PC-3 (cell line): ENCODE measurements around the gene SVOP. TPM values are rescaled to one million over a fixed set of nuclear protein-coding genes. Genes with fewer than 3 reads are reported as not detected.
"Not testable (repeated sequence)": the region's sequence is repeated elsewhere in the genome, so short reads cannot be mapped to it uniquely, and the experiment has no call there.

Source experiments
- ATAC-seq: fragments of 200-7000 bp; cut with Tn5 transposase; 2 replicates; pipeline ENCODE4 v1.9.1; 2020; ENCODE audit warnings: mild to moderate bottlenecking, moderate library complexity
- BruUV-seq: library from RNA; stranded (reverse); fragments of 400-500 nt; replicated peaks from 2 replicates; lab custom pipeline; 2021; lab: Mats Ljungman, UMichigan
- CTCF ChIA-PET: fragments of 300-600 bp; sonication (Branson Sonifier 250); formaldehyde crosslinking; loops from one replicate; lab custom pipeline; 2022; ENCODE audit warnings: antibody characterized with exemption; lab: Charles Lee
- POLR2A ChIA-PET: fragments of 300-600 bp; sonication (Branson Sonifier 250); formaldehyde crosslinking; loops from one replicate; lab custom pipeline; 2022; ENCODE audit warnings: antibody characterized with exemption; ENCODE audit not compliant: unreplicated experiment; lab: Charles Lee
- DNase-seq: peaks from one replicate; pipeline ENCODE4 v3.0.0-alpha.2; 2015
- H2AFZ ChIP-seq: fragments of 300-600 bp; sonication (generic); 2 replicates; pipeline ENCODE4 v1.6.0; 2016; ENCODE audit warnings: antibody characterized with exemption, low read length
- H3F3A ChIP-seq: fragments of 300-600 bp; sonication (generic); one replicate; pipeline ENCODE4 v1.6.0; 2017; ENCODE audit warnings: antibody characterized with exemption, low read length, control low read depth, mild to moderate bottlenecking; ENCODE audit not compliant: unreplicated experiment
- H3K27ac ChIP-seq: fragments of 300-600 bp; sonication (generic); 2 replicates; pipeline ENCODE4 v1.5.1; 2016; ENCODE audit warnings: mild to moderate bottlenecking, low read length
- H3K27me3 ChIP-seq: fragments of 300-600 bp; sonication (generic); 2 replicates; pipeline ENCODE4 v1.6.1; 2016; ENCODE audit warnings: low read length, mixed read lengths
- H3K36me3 ChIP-seq: fragments of 300-600 bp; sonication (generic); 2 replicates; pipeline ENCODE4 v1.6.1; 2016; ENCODE audit warnings: low read depth, mixed run types, low read length, mixed read lengths
- H3K4me1 ChIP-seq: fragments of 300-600 bp; sonication (generic); 2 replicates; pipeline ENCODE4 v1.5.1; 2016; ENCODE audit warnings: low read length; ENCODE audit not compliant: insufficient read depth
- H3K4me2 ChIP-seq: fragments of 300-600 bp; sonication (generic); 2 replicates; pipeline ENCODE4 v1.6.0; 2016; ENCODE audit warnings: low read length
- H3K4me3 ChIP-seq: fragments of 300-600 bp; sonication (generic); 2 replicates; pipeline ENCODE4 v1.5.1; 2016; ENCODE audit warnings: mild to moderate bottlenecking, low read length, mixed read lengths
- H3K79me2 ChIP-seq: fragments of 300-600 bp; sonication (generic); 2 replicates; pipeline ENCODE4 v1.6.1; 2017; ENCODE audit warnings: low read length, mixed read lengths
- H3K9ac ChIP-seq: fragments of 300-600 bp; sonication (generic); 2 replicates; pipeline ENCODE4 v1.6.0; 2016; ENCODE audit warnings: mild to moderate bottlenecking, low read length
- H3K9me2 ChIP-seq: fragments of 300-600 bp; sonication (generic); replicated peaks from 2 replicates; pipeline ENCODE4 v1.6.1; 2016; ENCODE audit warnings: mixed run types, low read length, mixed read lengths
- H3K9me3 ChIP-seq: fragments of 300-600 bp; sonication (generic); 2 replicates; pipeline ENCODE4 v1.6.1; 2016; ENCODE audit warnings: low read length, mixed read lengths
- H4K20me1 ChIP-seq: fragments of 300-600 bp; sonication (generic); 2 replicates; pipeline ENCODE4 v1.6.1; 2016; ENCODE audit warnings: low read length, mixed read lengths
- CTCF ChIP-seq: fragments of 300-600 bp; sonication (generic); conservative IDR thresholded peaks from 2 replicates; pipeline ENCODE4 v1.5.1; 2017; ENCODE audit warnings: antibody characterized with exemption, low read depth, mild to moderate bottlenecking, low read length
- EZH2 ChIP-seq: fragments of 300-600 bp; sonication (generic); IDR thresholded peaks from one replicate; pipeline ENCODE4 v1.6.1; 2017; ENCODE audit warnings: antibody characterized with exemption, mild to moderate bottlenecking, low read length; ENCODE audit not compliant: unreplicated experiment
- EZH2phosphoT487 ChIP-seq: fragments of 300-600 bp; sonication (generic); IDR thresholded peaks from 2 replicates; pipeline ENCODE4 v1.6.1; 2018; ENCODE audit warnings: mild to moderate bottlenecking, antibody characterized with exemption, low read length, borderline replicate concordance
- intact Hi-C: fragments of 100-400 bp; cut with micrococcal nuclease; formaldehyde crosslinking; loops from 2 replicates; pipeline ENCODE4 v1.9.0; 2023
- total RNA-seq: library from RNA; depleted of rRNA; stranded (reverse); fragments of >200 nt; gene quantifications from 2 replicates; pipeline ENCODE4 v1.2.3, GENCODE V29; 2014

SVOP gene
- total RNA-seq, 1 experiment from 2014 or later, result not detected

DNA sequence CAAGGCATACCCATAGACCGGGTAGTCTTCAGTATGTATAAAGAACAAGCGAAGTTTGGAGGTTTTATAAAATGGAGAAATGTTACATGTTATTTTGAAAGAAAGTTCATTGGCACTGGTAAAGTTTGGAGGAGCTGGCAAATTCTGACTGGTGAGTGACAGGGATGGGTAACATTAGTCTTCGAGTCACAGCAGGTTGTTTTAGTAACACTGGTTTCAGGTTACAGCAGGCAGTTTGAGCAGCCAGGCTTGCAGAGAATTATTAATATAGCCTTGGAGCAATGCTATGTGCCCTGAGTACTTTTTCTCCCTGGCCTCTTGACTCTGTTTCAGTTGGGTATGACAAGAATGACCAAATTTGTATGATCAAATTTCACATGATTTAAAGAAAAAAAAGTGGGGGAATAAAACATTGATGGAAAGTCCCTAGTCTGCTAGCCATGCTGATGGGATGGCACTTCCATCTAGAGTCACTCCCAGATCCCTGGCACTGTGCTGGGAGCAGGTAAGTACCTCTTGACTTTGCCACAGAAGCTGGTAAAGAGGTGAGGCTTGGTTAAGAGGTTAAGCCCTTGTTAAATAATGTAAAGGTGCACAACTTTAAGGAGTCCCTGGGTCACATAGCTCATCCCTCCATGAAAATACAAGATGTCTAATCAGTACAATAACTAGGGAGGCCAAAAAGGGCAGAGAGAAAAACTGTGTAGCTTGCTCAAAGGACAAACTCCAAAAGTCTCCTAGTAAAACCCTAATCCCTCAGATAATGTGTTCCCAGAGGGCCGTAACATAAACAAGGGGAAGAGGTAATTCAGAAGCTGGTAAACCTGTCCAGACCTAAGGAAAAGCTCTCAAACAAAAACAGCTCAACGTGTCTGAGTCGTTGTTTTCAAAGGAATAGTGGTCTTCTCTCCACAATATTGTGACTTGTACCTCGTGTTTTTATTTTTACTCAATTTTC, 12.7 kb upstream of the SVOP start:
- intact Hi-C loops, result no loop called here
- H3K9me2 ChIP-seq, result no peaks in the 10 kb centered on the region
- no peaks in the 10 kb centered on the region for H3F3A ChIP-seq
- ATAC-seq (peak; percentile 72), DNase-seq (no peak)
- H3K36me3 ChIP-seq, result no peaks in the 10 kb centered on the region
- no peaks in the 10 kb centered on the region for H3K4me1 ChIP-seq
- no peak overlapping the region for H3K4me3 ChIP-seq
- TF ChIP-seq CTCF, result no peak
- no peak for TF ChIP-seq EZH2
- TF ChIP-seq EZH2phosphoT487, result no peak
- H3K27me3 ChIP-seq, result peaks cover 28% of the 10 kb centered on the region
- H3K9ac ChIP-seq, result no peak overlapping the region
- H4K20me1 ChIP-seq, result no peaks in the 10 kb centered on the region
- H2AFZ ChIP-seq, result no peak overlapping the region
- H3K4me2 ChIP-seq, result no peak overlapping the region
- no TSS peak for BruUV-seq
- POLR2A ChIA-PET, result no interaction called here
- H3K27ac ChIP-seq, result no peak overlapping the region
- H3K9me3 ChIP-seq, result peaks cover 5% of the 10 kb centered on the region; the same call in 1 of the 2 replicates
- H3K79me2 ChIP-seq, result no peaks in the 10 kb centered on the region
- CTCF ChIA-PET, result no interaction called here

- intact Hi-C loops, result no loop called here
- no peak overlapping the region for H2AFZ ChIP-seq
- H3K4me1 ChIP-seq, result 0 out of 2 replicates have a peak, but pooled peaks cover 6% of the 10 kb centered on the region
- no peak overlapping the region for H3K4me3 ChIP-seq
- POLR2A ChIA-PET, result no interaction called here
- no peaks in the 10 kb centered on the region for H3F3A ChIP-seq
- no peak overlapping the region for H3K27ac ChIP-seq
- no peak for DNase-seq
- no peak for TF ChIP-seq CTCF
- TF ChIP-seq EZH2phosphoT487, result no peak
- no peak for TF ChIP-seq EZH2
- peaks cover 28% of the 10 kb centered on the region for H3K27me3 ChIP-seq
- no peak for ATAC-seq
- BruUV-seq, result no TSS peak
- no peaks in the 10 kb centered on the region for H3K9me2 ChIP-seq
- H3K4me2 ChIP-seq, result no peak overlapping the region
- H3K36me3 ChIP-seq, result no peaks in the 10 kb centered on the region
- H3K9me3 ChIP-seq, result no peaks in the 10 kb centered on the region
- no peak overlapping the region for H3K9ac ChIP-seq
- H4K20me1 ChIP-seq, result no peaks in the 10 kb centered on the region
- CTCF ChIA-PET, result no interaction called here
- no peaks in the 10 kb centered on the region for H3K79me2 ChIP-seq
Observed at GRCh38 chr12:109029411-109029810, 8.5 kb upstream of the SVOP start.

DNA sequence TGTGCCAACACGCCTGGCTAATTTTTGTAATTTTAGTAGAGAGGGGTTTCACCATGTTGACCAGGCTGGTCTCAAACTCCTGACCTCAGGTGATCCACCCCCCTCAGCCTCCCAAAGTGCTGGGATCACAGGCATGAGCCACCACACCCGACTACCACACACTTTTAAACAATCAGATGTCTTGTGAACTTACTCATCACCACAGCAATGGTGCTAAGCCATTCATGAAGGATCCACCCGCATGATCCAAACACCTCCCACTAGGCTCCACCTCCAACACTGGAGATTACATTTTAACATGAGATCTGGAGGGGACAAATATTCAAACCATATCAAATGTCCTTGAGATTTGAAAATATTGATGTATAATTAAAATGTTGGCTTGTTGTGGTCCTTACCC, 7.8 kb upstream of the SVOP start:
- H3K79me2 ChIP-seq, H3F3A ChIP-seq, H3K9me3 ChIP-seq, intact Hi-C loops, H3K27ac ChIP-seq, H2AFZ ChIP-seq, H3K36me3 ChIP-seq, CTCF ChIA-PET, BruUV-seq, H3K4me2 ChIP-seq, H4K20me1 ChIP-seq, H3K4me3 ChIP-seq, ATAC-seq, H3K9me2 ChIP-seq, H3K9ac ChIP-seq, POLR2A ChIA-PET, DNase-seq, H3K4me1 ChIP-seq: not testable (repeated sequence)
- peaks cover 28% of the 10 kb centered on the region for H3K27me3 ChIP-seq
